IMR-90 (cell line): ENCODE results near the gene PRAMEF5. TPM values are rescaled to one million over a fixed set of nuclear protein-coding genes. Genes with fewer than 3 reads are reported as not detected.
"Not testable (repeated sequence)": the region's sequence is repeated elsewhere in the genome, so short reads cannot be mapped to it uniquely, and the experiment has no call there.

Source experiments
- ATAC-seq: fragments of 200-7000 bp; cut with Tn5 transposase; 2 replicates; pipeline ENCODE4 v1.9.1; 2020; ENCODE audit warnings: low read depth, mild to moderate bottlenecking, moderate library complexity
- BruUV-seq: library from RNA; stranded (reverse); fragments of 400-500 nt; replicated peaks from 2 replicates; lab custom pipeline; 2021; lab: Mats Ljungman, UMichigan
- CTCF ChIA-PET: fragments of 300-600 bp; formaldehyde crosslinking; extraction: SDS; loops from one replicate; lab custom pipeline; 2021; ENCODE audit warnings: antibody characterized with exemption; lab: Yijun Ruan, JAX
- POLR2A ChIA-PET: fragments of 300-600 bp; sonication (Branson Sonifier 250); formaldehyde crosslinking; loops from one replicate; lab custom pipeline; 2022; ENCODE audit warnings: antibody characterized with exemption; ENCODE audit not compliant: unreplicated experiment; lab: Charles Lee
- DNase-seq: peaks from one replicate; pipeline ENCODE4 v3.0.0; 2013
- H2AFZ ChIP-seq: replicated peaks from 2 replicates; pipeline ENCODE3; 2013; ENCODE audit warnings: low read length, mild to moderate bottlenecking; ENCODE audit not compliant: poor library complexity
- H2AK5ac ChIP-seq: 2 replicates; pipeline ENCODE4 v1.6.1; 2013; ENCODE audit warnings: low read depth, low read length, inconsistent platforms
- H2AK9ac ChIP-seq: replicated peaks from 2 replicates; pipeline ENCODE3; 2013; ENCODE audit warnings: mild to moderate bottlenecking, low read depth, low read length, moderate library complexity; ENCODE audit not compliant: poor library complexity
- H2BK120ac ChIP-seq: 2 replicates; pipeline ENCODE4 v1.6.1; 2013; ENCODE audit warnings: low read depth, low read length, inconsistent platforms
- H2BK15ac ChIP-seq: 3 replicates; pipeline ENCODE4 v1.6.1; 2013; ENCODE audit warnings: low read depth, low read length, inconsistent platforms
- H2BK20ac ChIP-seq: 2 replicates; pipeline ENCODE4 v1.6.1; 2013; ENCODE audit warnings: low read depth, mild to moderate bottlenecking, inconsistent platforms, low read length, moderate library complexity
- H2BK5ac ChIP-seq: 2 replicates; pipeline ENCODE4 v1.6.1; 2013; ENCODE audit warnings: mild to moderate bottlenecking, low read depth, low read length, inconsistent platforms; ENCODE audit not compliant: poor library complexity, severe bottlenecking
- H3K14ac ChIP-seq: replicated peaks from 2 replicates; pipeline ENCODE4 v1.6.1; 2013; ENCODE audit warnings: low read depth, low read length, inconsistent platforms
- H3K18ac ChIP-seq: 2 replicates; pipeline ENCODE4 v1.6.1; 2013; ENCODE audit warnings: low read depth, low read length, control low read depth
- H3K23ac ChIP-seq: 2 replicates; pipeline ENCODE4 v1.6.1; 2013; ENCODE audit warnings: low read depth, low read length, inconsistent platforms
- H3K27ac ChIP-seq: 2 replicates; pipeline ENCODE4 v1.5.1; 2013; ENCODE audit warnings: mild to moderate bottlenecking, control low read depth, low read length; ENCODE audit not compliant: insufficient read depth
- H3K27me3 ChIP-seq: 2 replicates; pipeline ENCODE4 v1.6.1; 2013; ENCODE audit warnings: low read length; ENCODE audit not compliant: control insufficient read depth, insufficient read depth
- H3K36me3 ChIP-seq: 2 replicates; pipeline ENCODE4 v1.6.1; 2013; ENCODE audit warnings: low read length, mixed read lengths; ENCODE audit not compliant: control insufficient read depth, insufficient read depth
- H3K4ac ChIP-seq: 2 replicates; pipeline ENCODE4 v1.6.1; 2013; ENCODE audit warnings: low read depth, low read length, inconsistent platforms
- H3K4me1 ChIP-seq: 2 replicates; pipeline ENCODE4 v1.6.1; 2013; ENCODE audit warnings: low read length, mixed read lengths; ENCODE audit not compliant: control insufficient read depth, insufficient read depth
- H3K4me2 ChIP-seq: 2 replicates; pipeline ENCODE4 v1.6.1; 2013; ENCODE audit warnings: low read depth, mild to moderate bottlenecking, control low read depth, low read length, moderate library complexity
- H3K4me3 ChIP-seq: 2 replicates; pipeline ENCODE4 v1.5.1; 2013; ENCODE audit warnings: low read depth, mild to moderate bottlenecking, control low read depth, low read length, moderate library complexity; ENCODE audit not compliant: insufficient read depth
- H3K56ac ChIP-seq: 2 replicates; pipeline ENCODE4 v1.6.1; 2013; ENCODE audit warnings: low read length, inconsistent platforms; ENCODE audit not compliant: insufficient read depth; ENCODE audit errors: extremely low read depth
- H3K79me1 ChIP-seq, 2 experiments: 2 replicates each; pipeline ENCODE4 v1.6.1; 2013; ENCODE audit warnings: low read length in 2 of 2, inconsistent platforms in 1 of 2, low read depth in 1 of 2
- H3K9ac ChIP-seq: 2 replicates; pipeline ENCODE4 v1.6.1; 2013; ENCODE audit warnings: low read depth, low read length, control low read depth
- H3K9me1 ChIP-seq: 2 replicates; pipeline ENCODE4 v1.6.1; 2013; ENCODE audit warnings: low read length, inconsistent platforms; ENCODE audit not compliant: insufficient read depth
- H3K9me3 ChIP-seq: 2 replicates; pipeline ENCODE4 v1.6.1; 2013; ENCODE audit warnings: low read length; ENCODE audit not compliant: control insufficient read depth, insufficient read depth
- H4K20me1 ChIP-seq: 2 replicates; pipeline ENCODE4 v1.6.1; 2013; ENCODE audit warnings: low read length, inconsistent platforms; ENCODE audit not compliant: insufficient read depth
- H4K5ac ChIP-seq: 2 replicates; pipeline ENCODE4 v1.6.1; 2013; ENCODE audit warnings: mild to moderate bottlenecking, low read depth, low read length, control low read depth
- H4K8ac ChIP-seq, 2 experiments: 2 replicates each; pipeline ENCODE4 v1.6.1; 2013; ENCODE audit warnings: low read depth in 2 of 2, low read length in 2 of 2, control low read depth in 1 of 2, inconsistent platforms in 1 of 2
- H4K91ac ChIP-seq: 2 replicates; pipeline ENCODE4 v1.6.1; 2013; ENCODE audit warnings: low read depth, low read length, inconsistent platforms; ENCODE audit not compliant: insufficient read depth
- NFE2L2 ChIP-seq: fragments of 150-350 bp; IDR thresholded peaks from 2 replicates; pipeline ENCODE4 v1.6.1; 2016; ENCODE audit warnings: low read depth, mild to moderate bottlenecking, low read length
- POLR2A ChIP-seq: IDR thresholded peaks from 2 replicates; pipeline ENCODE4 v1.6.1; 2012; ENCODE audit warnings: mild to moderate bottlenecking, low read depth, low read length
- RCOR1 ChIP-seq: IDR thresholded peaks from 2 replicates; pipeline ENCODE4 v1.6.1; 2012; ENCODE audit warnings: mild to moderate bottlenecking, low read length, improper control_type of control experiment; ENCODE audit not compliant: insufficient replicate concordance
- WGBS, 2 experiments: methylation state at CpG; one replicate each; pipeline versions ENCODE4 v1.1.5 to v1.1.7; 2013; ENCODE audit warnings: missing lambda C conversion rate in 2 of 2; ENCODE audit not compliant: insufficient read length in 1 of 2; ENCODE audit errors: extremely low coverage in 2 of 2; 5-methylcytosine and 5-hydroxymethylcytosine counted together
- dilution Hi-C: fragments of 300-500 bp; cut with HindIII; formaldehyde crosslinking; loops from one replicate; pipeline ENCODE4 v1.14.3; 2018; ENCODE audit warnings: low sequenced_read_pairs; ENCODE audit not compliant: unreplicated experiment
- in situ Hi-C: fragments of 300-500 bp; cut with MboI; formaldehyde crosslinking; loops from 3 replicates; pipeline ENCODE4 v1.14.3; 2019; ENCODE audit warnings: low sequenced_read_pairs, inconsistent platforms, mixed read lengths
- intact Hi-C: fragments of 100-400 bp; cut with micrococcal nuclease; formaldehyde crosslinking; loops from 2 replicates; pipeline ENCODE4 v1.10.0; 2022
- polyA plus RNA-seq, 3 experiments: library from polyadenylated mRNA; depleted of rRNA; stranded (reverse); fragments of >200 nt; gene quantifications; 2 replicates each; pipeline ENCODE4 v1.2.3, GENCODE V29; 2012; ENCODE audit warnings: low replicate concordance in 1 of 3
- total RNA-seq: library from RNA; depleted of rRNA; stranded (reverse); fragments of >200 nt; gene quantifications from 2 replicates; pipeline ENCODE4 v1.2.3, GENCODE V29; 2012

PRAMEF5 gene
- total and polyA plus RNA-seq, 2 of the 4 experiments (the other 2 are of a cell fraction): not detected

- Histone ChIP-seq H3K9me1 (no peaks in the 10 kb centered on the region), H3K27ac (no peak overlapping the region), H4K20me1 (no peaks in the 10 kb centered on the region), H3K27me3 (no peaks in the 10 kb centered on the region), H3K79me1 (no peaks in the 10 kb centered on the region), H2BK5ac (no peak overlapping the region), H3K4me1 (no peaks in the 10 kb centered on the region), H3K4ac (no peak overlapping the region), H3K56ac (no peak overlapping the region), H2BK120ac (no peak overlapping the region), H4K5ac (no peak overlapping the region), H3K9ac (no peak overlapping the region), H3K36me3 (no peaks in the 10 kb centered on the region), H3K4me2 (no peak overlapping the region), H2AK9ac (no peak overlapping the region), H3K23ac (no peak overlapping the region), H2BK15ac (no peak overlapping the region), H2AK5ac (no peak overlapping the region), H3K4me3 (no peak overlapping the region), H2AFZ (no peak overlapping the region), H4K8ac (no peak overlapping the region), H2BK20ac (no peak overlapping the region), H4K91ac (no peak overlapping the region), H3K9me3 (peaks cover 9% of the 10 kb centered on the region; the same call in 1 of the 2 replicates), H3K18ac (no peak overlapping the region), H3K14ac (no peak overlapping the region)
- no TSS peak for BruUV-seq
- ATAC-seq (no peak), DNase-seq (no peak)
- TF ChIP-seq NFE2L2: no peak
- TF ChIP-seq RCOR1: no peak
- no peak for TF ChIP-seq POLR2A
- dilution Hi-C loops (no loop called here), intact Hi-C loops (no loop called here), in situ Hi-C loops (no loop called here)
- ChIA-PET POLR2A (no interaction called here), CTCF (no interaction called here)
- WGBS, 2 experiments: no CpG with 5 or more reads among the region's 5 CpGs
Observed at GRCh38 chr1:13224480-13225060, 29.4 kb upstream of the PRAMEF5 start.

DNA sequence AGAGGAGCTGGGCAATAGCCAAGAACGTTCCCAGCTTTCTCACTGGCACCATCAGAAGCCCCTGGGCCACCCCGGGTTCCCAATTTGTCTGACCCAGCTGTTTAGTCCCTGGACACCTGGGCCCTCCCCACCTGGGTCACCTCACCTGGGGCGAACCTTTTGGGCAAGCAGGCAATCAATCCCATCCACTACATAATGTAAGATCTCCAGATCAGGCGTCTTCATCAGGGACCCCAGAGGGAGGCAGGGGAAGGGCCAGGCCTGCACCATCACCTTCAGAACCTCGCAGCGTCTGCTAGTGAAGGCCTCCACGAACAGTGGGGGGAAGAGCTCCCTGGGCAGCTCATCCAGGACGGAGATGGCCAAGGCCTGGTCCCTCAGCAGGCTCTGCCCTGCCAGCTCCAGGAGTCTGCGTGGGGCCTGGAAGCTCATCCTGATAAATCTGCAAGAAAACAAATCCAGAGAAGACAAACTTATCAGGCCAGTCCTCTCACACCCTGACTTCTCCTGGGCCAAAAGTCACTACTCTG lies 28.3 kb upstream of the PRAMEF5 start, which contains the start of gene PRAMEF18:
Gene PRAMEF18, minus strand, starts transcription at position 480 of the 530 bp plus-strand sequence. Its CDS starts 48 bp downstream, at position 432.
- H2AK9ac ChIP-seq, H3K4me3 ChIP-seq, dilution Hi-C loops, H3K4ac ChIP-seq, ATAC-seq, H3K9me1 ChIP-seq, H3K9ac ChIP-seq, H4K8ac ChIP-seq, H3K27ac ChIP-seq, H2AFZ ChIP-seq, H2AK5ac ChIP-seq, H3K79me1 ChIP-seq, H4K91ac ChIP-seq, H3K27me3 ChIP-seq, POLR2A ChIA-PET, H3K18ac ChIP-seq, H3K36me3 ChIP-seq, H3K56ac ChIP-seq, H4K20me1 ChIP-seq, H3K14ac ChIP-seq, H2BK5ac ChIP-seq, H2BK20ac ChIP-seq, H3K4me1 ChIP-seq, BruUV-seq, intact Hi-C loops, in situ Hi-C loops, H2BK120ac ChIP-seq, H3K23ac ChIP-seq, H2BK15ac ChIP-seq, H3K4me2 ChIP-seq, H4K5ac ChIP-seq, DNase-seq, CTCF ChIA-PET: not testable (repeated sequence)
- H3K9me3 ChIP-seq: peaks cover 12% of the 10 kb centered on the region; the same call in 1 of the 2 replicates
- WGBS, 2 experiments: 20% methylated on average over 1 of the region's 9 CpGs; no CpG with 5 or more reads in 1 of the 2 experiments
